ENCODE results near the gene ABHD18.

DNA sequence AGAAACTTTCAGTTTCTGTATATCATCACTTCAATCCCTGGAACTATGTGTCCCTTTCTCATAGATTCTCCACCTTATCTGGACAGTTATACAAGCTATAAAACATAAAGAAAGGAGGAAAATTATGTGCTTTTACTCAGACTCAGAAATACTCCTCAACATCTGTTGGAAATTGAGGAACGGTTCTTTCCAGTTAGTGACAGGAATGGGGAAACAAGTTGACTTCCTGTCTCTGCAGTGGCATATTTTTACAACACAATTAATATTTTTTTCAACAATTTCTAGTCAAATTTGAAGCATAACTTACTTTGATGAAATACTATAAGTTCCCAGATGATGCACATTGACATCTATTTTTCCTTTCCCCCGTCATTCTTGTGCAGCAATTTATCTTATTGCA, 27.9 kb downstream of the ABHD18 start:
- TF ChIP-seq, protein P1, sequence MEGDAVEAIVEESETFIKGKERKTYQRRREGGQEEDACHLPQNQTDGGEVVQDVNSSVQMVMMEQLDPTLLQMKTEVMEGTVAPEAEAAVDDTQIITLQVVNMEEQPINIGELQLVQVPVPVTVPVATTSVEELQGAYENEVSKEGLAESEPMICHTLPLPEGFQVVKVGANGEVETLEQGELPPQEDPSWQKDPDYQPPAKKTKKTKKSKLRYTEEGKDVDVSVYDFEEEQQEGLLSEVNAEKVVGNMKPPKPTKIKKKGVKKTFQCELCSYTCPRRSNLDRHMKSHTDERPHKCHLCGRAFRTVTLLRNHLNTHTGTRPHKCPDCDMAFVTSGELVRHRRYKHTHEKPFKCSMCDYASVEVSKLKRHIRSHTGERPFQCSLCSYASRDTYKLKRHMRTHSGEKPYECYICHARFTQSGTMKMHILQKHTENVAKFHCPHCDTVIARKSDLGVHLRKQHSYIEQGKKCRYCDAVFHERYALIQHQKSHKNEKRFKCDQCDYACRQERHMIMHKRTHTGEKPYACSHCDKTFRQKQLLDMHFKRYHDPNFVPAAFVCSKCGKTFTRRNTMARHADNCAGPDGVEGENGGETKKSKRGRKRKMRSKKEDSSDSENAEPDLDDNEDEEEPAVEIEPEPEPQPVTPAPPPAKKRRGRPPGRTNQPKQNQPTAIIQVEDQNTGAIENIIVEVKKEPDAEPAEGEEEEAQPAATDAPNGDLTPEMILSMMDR (IDR thresholded peaks at IDR 0.05 in 4 of 5, conservative IDR thresholded peaks at IDR 0.05 in 1 of 5), result no peak
- TF ChIP-seq POLR2A (IDR thresholded peaks at IDR 0.05), result no peak
